Kidney (tissue), 14 donors: ENCODE data around the gene HSD17B13. TPM values are rescaled to one million over a fixed set of nuclear protein-coding genes. Genes with fewer than 3 reads are reported as not detected.
A peak's percentile ranks its signal among the peaks of the same experiment; 100 is the strongest.

Experiments used
- DNase-seq, 5 donors: peaks; one replicate each; pipeline ENCODE4 v3.0.0-alpha.2; 2013 to 2020
- FAIRE-seq: peaks from 2 replicates; lab custom pipeline; 2012; peaks lifted over from hg19 to GRCh38; lab: Jason Lieb, UNC
- H3K27ac ChIP-seq, 2 donors: one replicate each; pipeline ENCODE4 v1.7.0; 2013; ENCODE audit warnings: low read depth in 2 of 2, low read length in 2 of 2, inconsistent platforms in 1 of 2
- H3K27me3 ChIP-seq: one replicate; pipeline ENCODE4 v1.7.1; 2013; ENCODE audit warnings: low read length, inconsistent platforms; ENCODE audit not compliant: control insufficient read depth, insufficient read depth
- H3K36me3 ChIP-seq, 3 donors: one replicate each; pipeline versions ENCODE4 v1.7.0 to v1.7.1; 2013; ENCODE audit warnings: low read length in 3 of 3, control low read depth in 1 of 3, inconsistent platforms in 1 of 3; ENCODE audit not compliant: insufficient read depth in 3 of 3, control insufficient read depth in 2 of 3
- H3K4me1 ChIP-seq, 3 donors: one replicate each; pipeline versions ENCODE4 v1.7.0 to v1.7.1; 2013; ENCODE audit warnings: low read length in 3 of 3, inconsistent platforms in 1 of 3, low read depth in 1 of 3; ENCODE audit not compliant: control insufficient read depth in 2 of 3, insufficient read depth in 2 of 3
- H3K4me3 ChIP-seq, 3 donors: one replicate each; pipeline versions ENCODE4 v1.7.0 to v1.8.1; 2013; ENCODE audit warnings: low read length in 3 of 3, control low read depth in 1 of 3, inconsistent platforms in 1 of 3
- H3K9ac ChIP-seq, 3 donors: one replicate each; pipeline versions ENCODE4 v1.7.0 to v1.7.1; 2013; ENCODE audit warnings: low read length in 3 of 3, control low read depth in 1 of 3, inconsistent platforms in 1 of 3
- H3K9me3 ChIP-seq, 3 donors: one replicate each; pipeline versions ENCODE4 v1.7.0 to v1.7.1; 2013; ENCODE audit warnings: low read length in 3 of 3, control low read depth in 1 of 3, inconsistent platforms in 1 of 3; ENCODE audit not compliant: control insufficient read depth in 2 of 3, insufficient read depth in 1 of 3
- CTCF ChIP-seq: IDR thresholded peaks from 3 replicates; pipeline ENCODE4 v1.5.1; 2012; ENCODE audit warnings: mild to moderate bottlenecking, moderate library complexity, borderline replicate concordance; ENCODE audit not compliant: insufficient read depth; ENCODE audit errors: extremely low read depth
- intact Hi-C: fragments of 100-400 bp; cut with DNase I; formaldehyde crosslinking; loops from one replicate; pipeline ENCODE4 v1.11.1; 2022
- polyA plus RNA-seq: library from polyadenylated mRNA; stranded (reverse); fragments of 350-450 nt; fragmentation: Illumina TruSeq; extraction: RNeasy Lipid Tissue Mini Kit (QIAGEN cat#74804); gene quantifications from one replicate; pipeline ENCODE4 v1.2.3, GENCODE V29; 2014; ENCODE audit warnings: low read depth, low replicate concordance; ENCODE audit not compliant: insufficient read depth
- total RNA-seq: library from RNA; stranded (reverse); fragmentation: NEBNext Ultra II Directional; extraction: Animal tissue kit (Norgen Biotek cat#: 25700); gene quantifications from one replicate; pipeline ENCODE4 v1.2.1, GENCODE V29; 2021
- donor health status: control.
- donor health status: control.
- donor health status: control.
- donor health status: control.
- donor health status: control.
- donor health status: DM: yes; HTN: yes; CAD: no.
- donor health status: Normal renal cell carcinoma (clear cell type).

The HSD17B13 gene
- total and polyA plus RNA-seq, 2 donors from 2014 or later, result not detected

- H3K27ac ChIP-seq, result no peak overlapping the region
- no peak overlapping the region for H3K9ac ChIP-seq
- H3K9me3 ChIP-seq, result no peaks in the 10 kb centered on the region
- FAIRE-seq, result no peak
- H3K36me3 ChIP-seq, result peaks cover 0 to 5% (median 0%) of the 10 kb centered on the region in 3 donors
- H3K27me3 ChIP-seq, result no peaks in the 10 kb centered on the region
- no peak overlapping the region for H3K4me3 ChIP-seq
- intact Hi-C loops, result no loop called here
- no peak for TF ChIP-seq CTCF
- H3K4me1 ChIP-seq, result no peaks in the 10 kb centered on the region
- DNase-seq, result no peak
Observed at GRCh38 chr4:87359258-87359657, 36.6 kb upstream of the HSD17B13 start.

- Histone ChIP-seq H3K36me3 (no peaks in the 10 kb centered on the region), H3K9ac (no peak overlapping the region), H3K27me3 (no peaks in the 10 kb centered on the region), H3K27ac (no peak overlapping the region), H3K4me1 (no peaks in the 10 kb centered on the region), H3K9me3 (no peaks in the 10 kb centered on the region), H3K4me3 (no peak overlapping the region)
- no peak for DNase-seq
- intact Hi-C loops, result no loop called here
- TF ChIP-seq CTCF, result no peak
- FAIRE-seq, result no peak
Observed at GRCh38 chr4:87356832-87357526, 34.3 kb upstream of the HSD17B13 start.

- intact Hi-C loops, result no loop called here
- H3K36me3 ChIP-seq, result no peaks in the 10 kb centered on the region
- no peak for FAIRE-seq
- TF ChIP-seq CTCF, result no peak
- no peaks in the 10 kb centered on the region for H3K4me1 ChIP-seq
- no peak overlapping the region for H3K9ac ChIP-seq
- no peak overlapping the region for H3K27ac ChIP-seq
- DNase-seq, result peak in 1 of 5 donors; percentile 10
- no peaks in the 10 kb centered on the region for H3K9me3 ChIP-seq
- no peaks in the 10 kb centered on the region for H3K27me3 ChIP-seq
- no peak overlapping the region for H3K4me3 ChIP-seq
Observed at GRCh38 chr4:87354168-87355102, 31.8 kb upstream of the HSD17B13 start.
